DMS53 treated with DMSO at 0.1 percent for 48 hours (cell line): Measurements from ENCODE around the gene P4HA3.

Experiments used
- DNase-seq: peaks from one replicate; lab custom pipeline; 2025; ENCODE audit not compliant: unreplicated experiment; lab: John Stamatoyannopoulos, UW

The P4HA3 gene

DNA sequence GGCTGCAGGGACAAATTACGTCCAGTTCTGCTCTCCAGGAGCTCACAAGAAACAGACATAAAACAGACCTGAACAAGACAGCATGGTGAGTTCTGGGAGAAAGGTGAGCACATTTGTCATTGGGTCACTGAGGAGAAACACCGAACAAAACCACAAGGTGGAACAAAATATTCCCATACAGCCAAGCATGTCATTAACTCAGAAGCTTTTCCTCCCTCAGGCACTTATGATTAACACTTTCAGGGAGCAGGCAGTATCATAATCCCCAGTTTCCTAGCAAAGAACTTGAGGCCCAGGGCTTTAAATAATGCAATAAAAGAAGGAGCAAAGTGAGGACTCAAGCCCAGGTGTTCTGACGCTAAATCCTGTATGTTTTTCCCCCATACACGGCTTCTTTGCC is 43.0 kb downstream of the P4HA3 start:
- DNase-seq = no peak

DNA sequence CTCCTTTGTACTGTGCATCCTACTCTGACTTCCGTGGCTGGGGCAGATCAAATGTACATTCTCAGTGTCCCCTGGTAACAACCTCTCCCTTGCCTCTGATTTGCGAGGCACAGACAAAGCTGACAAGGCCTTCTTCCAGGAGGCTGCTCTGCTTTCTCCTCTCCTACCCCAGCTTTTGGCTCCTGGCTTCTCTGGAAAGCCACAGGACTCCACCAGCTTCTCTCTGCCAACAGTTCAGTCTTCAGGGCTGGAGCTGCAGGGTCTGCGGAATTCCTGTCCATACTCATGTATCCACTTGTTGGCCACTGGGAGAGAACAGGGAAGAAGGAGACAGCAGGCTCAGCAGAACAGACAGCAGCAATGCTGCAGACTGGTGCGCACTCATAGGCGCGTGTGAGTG is 44.4 kb downstream of the P4HA3 start:
- DNase-seq = no peak

DNA sequence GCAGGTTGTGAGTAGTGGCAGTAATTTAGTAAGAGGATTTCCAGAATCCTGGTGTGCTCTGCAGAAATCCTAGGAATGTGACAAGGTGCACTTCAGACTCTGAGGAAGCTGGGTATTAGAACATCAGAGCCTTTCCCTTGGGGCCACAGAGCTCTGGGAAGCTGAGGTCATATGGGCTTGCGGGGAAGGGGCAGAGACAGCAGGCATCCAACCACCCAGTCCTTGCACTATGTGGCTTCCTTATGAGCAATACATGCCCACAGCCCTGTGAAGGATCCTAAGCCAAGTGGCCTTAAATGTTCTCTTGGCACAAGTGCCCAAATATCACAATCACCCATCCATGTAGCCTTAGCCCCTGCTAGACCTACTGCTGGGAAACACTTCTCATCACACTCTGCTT is 46.2 kb downstream of the P4HA3 start:
- DNase-seq = no peak

DNA sequence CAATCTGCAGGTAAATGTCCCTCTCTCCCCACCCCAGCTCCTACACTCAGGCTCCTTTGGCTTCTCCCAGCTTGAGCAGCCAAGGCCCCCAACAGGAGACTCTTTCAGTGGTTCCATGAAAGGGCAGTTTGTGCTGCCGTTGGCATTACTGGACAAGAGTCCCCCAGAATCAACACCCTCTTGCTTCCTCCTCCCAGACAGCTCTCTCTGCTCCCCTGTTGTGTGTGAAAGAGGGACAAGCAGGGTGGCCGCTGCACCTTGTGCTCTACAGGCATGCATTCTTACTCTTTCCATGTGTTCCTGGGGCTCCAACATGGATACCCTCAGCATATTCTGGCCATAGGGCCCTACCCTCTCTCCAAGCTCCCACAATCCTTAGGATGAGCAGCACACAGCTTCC is 48.7 kb downstream of the P4HA3 start:
- DNase-seq = no peak

DNA sequence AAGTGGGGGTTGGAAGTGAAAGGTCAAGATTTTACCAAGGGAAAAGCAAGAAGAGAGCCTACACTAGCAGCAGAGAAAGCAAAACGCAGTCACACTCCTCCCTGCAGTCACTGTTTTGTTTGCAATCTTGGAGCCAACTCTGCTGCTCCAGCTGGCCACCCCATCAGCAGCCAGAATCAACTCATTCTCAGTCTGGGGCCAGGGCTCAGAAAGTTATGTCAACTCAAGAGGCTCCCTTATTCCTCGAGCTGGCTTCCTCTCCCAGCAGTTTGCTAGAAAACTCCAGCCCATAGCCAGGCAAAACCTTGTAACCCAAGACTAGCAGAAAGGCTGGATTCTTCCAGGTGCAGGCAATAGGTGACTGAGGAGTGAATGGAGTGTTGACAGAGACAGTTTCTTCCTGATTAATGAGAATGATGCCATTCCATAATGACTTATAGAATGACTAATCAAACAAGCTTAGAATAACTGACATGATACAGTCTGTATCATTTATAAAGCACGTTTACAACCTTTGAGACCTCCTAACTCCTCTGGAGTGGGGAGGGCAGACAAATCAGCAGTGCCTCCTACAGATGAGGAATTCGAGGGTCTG is 53.4 kb downstream of the P4HA3 start:
- no peak for DNase-seq

DNA sequence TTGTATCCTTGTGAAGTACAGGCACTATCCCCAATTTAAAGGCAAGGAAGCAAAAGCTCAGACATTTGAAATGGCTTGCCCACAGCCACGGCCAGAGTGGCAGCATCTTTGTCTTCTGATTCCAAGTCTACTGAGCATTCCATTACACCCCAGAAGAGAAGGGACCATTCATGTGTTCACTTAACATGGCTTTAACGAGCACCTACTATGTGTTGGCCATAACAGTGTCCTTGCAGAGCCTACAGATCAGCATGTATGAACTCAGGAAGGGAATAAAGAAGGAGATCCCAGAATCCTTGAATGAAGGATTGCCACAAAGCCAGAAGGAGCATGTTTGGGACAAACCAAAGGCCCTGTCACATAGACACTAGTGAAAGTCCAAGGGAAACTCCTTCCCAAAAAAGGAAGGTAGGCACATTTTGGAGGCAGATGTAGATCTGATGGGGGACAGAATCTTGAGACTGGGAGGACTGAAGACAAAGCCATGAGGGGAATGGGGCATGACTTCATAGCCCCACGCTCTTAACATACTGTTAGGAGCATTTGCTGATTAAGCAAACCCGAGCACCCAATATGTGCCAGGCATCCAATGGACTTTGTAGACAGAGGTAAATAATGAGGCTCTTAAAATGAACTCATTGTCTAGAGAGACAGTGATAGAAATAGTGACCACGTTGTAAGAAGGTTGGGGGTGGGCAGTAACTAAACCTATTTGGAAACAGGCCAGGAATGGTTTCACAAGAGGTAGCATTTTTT is 54.9 kb downstream of the P4HA3 start:
- no peak for DNase-seq

DNA sequence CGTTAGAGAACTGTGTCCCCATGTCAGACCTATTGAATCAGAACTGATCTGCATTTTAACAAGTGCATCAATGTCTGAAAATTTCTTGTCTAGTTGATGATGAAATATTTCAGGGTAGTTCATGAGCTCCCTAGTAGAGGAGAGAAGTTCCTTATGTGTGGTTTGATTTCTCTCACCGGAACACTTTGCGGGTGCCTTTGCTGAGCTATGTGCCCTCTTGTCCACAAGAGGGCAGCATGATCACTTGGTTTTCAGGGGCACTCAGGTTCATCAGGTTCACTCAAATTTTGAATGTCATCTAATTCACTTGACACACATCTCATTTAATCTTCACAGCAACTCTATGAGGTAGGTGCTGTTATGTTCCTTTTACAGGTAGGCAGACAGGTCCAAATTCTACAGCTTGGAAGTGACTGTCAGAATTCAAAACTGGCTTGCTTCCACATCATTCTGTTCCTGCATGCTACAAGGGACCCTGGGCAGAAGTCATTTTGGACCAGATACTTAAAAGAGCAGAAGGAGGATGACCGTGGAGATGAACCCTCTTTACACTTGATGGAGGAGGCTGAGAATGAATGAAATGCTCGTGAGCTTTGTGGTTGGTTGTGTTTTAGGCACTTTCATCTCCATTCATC is 55.6 kb downstream of the P4HA3 start:
- peak; percentile 89 for DNase-seq

DNA sequence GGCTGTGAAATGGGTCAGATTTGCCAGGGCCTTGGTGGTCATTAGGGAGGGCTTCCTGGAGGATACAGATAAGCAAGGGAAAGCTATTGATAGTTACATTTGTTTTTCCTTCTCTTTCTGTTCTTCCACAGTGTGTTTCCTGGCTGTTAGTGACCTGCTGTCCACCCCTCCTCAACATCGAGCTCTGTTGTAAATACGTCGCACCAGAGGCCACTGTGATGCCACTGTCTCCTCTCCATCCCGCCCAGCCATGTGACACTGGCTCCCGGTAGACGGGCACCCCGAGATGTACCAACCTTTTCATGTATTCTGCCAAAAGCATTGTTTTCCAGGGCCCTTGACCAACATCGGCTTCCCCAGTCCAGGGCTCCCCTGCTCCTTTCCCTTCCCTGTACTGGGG is 58.1 kb downstream of the P4HA3 start:
- DNase-seq = no peak

DNA sequence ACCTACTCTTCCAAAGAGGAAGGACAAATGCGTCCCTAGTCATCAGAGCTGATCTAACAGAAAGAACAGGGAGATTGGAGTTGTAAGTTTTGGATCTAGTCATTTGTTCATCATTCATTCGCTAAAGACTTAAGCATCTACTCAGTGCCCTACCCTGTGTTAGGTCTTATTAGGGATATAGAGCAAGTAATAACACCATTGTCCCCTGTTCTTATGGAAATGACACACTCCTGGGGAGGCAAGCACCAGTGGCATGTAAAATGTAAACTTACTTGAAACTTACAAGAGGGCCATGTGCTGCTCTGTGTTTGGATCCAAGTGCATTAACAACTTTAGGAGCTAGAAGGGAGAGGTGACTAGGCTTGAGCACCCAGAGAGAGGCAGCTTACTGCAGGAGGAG is 61.9 kb downstream of the P4HA3 start:
- DNase-seq = no peak

DNA sequence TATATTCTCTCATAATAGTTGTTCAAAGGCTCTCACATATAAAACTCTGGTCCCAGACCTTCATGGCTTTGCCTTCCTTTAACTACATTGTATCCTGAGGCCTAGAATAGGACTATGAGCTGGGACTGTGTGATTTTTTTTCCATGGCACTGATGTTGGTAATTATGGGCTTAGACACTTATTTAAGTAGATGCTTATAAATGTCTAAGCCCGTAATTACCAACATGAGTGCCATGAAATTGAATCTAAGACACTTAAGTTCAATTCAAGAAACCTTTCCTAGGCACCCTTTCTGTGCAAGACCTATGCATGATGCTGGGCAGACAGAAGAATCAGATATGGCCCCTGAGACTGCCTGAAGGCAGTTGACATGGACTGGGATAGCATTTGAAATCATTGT is 63.0 kb downstream of the P4HA3 start:
- no peak for DNase-seq

DNA sequence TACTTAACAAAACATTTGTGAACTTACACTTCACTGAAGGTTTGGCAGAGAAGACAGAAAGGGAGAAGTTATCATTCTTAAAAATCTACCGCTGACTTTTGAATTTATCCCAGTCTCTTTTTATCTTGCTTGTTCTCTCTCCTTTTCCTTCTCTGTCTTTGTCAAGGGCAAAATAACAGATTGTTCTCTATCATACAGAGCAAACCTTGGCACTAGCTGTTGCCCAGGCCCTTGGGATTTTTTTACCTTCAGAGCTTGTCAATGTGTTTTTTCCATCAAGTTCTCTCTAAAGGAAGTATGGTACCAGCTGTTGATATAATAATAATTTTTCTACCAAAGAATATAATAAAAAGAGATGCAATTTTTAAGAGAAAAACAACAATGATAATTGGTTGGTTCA is 73.2 kb downstream of the P4HA3 start:
- no peak for DNase-seq

DNA sequence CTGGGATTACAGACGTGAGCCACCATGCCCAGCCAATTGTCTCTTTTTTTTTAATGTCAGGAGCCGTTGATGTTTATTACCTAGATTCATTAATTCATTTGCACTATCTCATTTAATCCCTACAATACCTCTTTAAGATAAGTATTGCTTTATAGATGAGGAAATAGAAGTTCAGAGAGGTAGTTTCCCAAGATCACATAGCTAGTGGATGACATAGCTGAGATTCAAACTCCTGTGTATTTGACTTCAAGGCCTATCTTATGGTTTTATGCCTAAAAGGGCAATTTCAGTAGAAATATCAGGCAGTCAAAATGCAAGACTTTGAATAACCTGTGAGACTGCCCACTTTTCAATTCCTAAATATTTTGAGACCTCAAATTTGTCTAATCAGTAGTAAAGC is 73.9 kb downstream of the P4HA3 start:
- DNase-seq = no peak

DNA sequence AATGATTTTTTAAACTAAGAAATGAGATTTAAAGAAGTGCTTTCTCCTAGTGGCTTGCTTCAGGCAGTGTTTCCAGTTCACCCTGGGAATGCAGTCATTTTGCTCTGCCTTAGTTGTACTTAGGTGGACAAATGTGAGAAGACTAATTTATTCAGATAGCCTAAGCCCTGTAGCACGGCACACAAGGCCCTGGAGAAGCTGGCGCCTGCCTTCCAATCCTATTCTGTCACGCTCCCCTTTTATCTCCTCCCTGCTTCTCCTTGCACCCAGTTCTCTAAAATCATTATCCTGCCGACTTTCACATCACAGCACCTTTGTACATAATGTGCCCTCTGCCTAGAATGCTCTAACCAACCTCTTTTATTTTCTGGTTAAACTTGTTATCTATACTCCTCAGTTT is 76.3 kb downstream of the P4HA3 start:
- no peak for DNase-seq

DNA sequence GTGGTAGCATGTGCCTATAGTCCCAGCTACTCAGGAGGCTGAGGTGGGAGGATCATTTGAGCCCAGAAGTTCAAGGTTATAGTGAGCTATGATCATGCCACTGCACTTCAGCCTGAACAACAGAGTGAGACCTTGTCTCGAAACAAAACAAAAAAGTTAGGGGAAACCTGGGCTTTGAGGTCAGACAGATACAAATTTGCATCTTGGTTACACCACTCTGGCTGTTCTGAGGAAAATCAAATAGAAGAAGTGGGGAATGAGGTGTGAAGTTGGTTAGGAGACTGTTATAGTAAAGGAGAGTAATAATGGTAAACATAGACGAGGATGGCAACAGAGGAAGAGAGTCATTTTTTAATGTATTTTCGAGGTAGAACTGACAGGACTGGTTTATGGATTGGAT is 77.8 kb downstream of the P4HA3 start:
- no peak for DNase-seq

DNA sequence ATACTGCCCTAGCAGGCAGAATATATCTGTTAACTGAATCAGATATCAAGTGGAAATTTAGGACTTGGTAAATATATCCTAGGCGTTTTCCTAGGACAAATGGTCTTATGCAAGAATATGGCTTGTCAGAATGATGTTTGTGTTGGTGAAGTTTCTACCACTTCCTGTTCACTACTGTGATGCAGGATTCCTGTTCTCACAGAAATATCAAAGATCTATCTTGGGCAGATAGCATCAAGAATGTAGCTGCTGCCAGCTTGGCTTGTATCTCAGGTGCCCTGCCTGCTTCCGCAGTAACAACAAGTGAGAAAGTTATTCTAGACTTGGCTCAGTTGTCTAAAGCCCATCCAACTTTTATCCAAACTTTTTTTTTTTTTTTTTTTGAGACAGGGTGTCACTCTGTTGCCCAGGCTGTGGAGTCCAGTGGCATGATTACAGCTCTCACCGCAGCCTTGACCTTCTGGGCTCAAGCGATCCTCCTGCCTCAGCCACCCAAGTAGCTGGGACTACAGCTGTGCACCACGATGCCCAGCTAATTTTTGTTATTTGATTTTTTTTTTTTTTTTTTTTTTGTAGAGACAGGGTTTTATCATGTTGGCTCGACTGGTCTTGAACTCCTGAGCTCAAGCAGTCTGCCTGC is 79.0 kb downstream of the P4HA3 start:
- no peak for DNase-seq

DNA sequence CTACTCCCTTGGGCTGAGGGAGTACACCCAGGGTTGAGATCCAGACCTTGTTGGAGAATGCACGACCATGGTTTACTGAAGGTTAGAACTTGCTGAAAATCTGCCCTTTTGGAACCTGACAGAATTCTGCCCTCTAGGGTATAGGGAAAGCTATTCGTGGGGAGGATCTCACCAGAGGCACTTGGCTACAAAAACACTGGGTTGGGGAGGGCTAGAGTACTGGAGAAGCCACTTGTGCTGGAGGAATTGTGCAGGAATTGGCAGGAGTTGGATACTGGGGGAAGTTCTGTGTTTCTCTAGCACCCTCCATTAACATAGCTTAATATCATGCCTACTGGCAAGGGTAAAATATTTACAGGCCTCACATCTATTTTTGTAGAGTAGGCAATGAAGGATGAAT is 84.5 kb downstream of the P4HA3 start:
- no peak for DNase-seq

DNA sequence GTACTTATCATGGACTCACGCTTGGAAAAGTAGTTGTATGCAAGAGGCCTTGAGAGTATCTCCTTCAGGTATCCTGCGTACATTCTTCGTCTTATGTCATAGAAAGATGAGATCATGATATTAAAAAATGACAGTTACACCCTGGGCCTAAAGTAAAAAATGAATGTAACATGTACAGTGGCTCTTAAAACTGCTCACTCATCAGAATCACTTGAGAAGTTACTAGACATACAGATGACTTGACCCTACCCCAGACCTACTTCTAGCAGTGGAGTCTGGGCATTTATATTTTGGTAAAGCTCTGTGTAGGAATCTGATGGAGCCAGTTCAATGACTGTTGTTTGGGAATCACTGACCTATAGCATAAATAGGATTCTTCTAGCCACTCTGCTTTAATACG is 85.9 kb downstream of the P4HA3 start:
- DNase-seq = no peak

DNA sequence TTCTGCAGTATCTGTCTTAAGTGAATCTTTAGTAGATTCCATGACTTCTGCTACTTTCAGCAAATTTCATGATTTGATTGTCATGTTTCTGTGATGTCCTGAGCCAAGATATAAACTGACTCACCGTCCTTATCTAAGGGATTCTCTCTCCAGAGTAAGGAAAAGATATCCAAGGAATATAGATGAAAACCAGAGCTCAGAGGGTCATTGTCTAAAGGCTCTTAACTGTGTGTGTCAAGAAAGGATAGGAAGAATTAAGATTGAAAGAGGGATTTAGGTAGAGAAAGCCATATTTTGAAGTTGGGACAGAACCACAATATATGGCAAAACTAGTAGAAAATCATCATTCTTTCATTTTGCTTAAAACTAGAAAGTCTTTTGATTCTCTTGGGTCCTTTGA is 89.6 kb downstream of the P4HA3 start:
- no peak for DNase-seq

DNA sequence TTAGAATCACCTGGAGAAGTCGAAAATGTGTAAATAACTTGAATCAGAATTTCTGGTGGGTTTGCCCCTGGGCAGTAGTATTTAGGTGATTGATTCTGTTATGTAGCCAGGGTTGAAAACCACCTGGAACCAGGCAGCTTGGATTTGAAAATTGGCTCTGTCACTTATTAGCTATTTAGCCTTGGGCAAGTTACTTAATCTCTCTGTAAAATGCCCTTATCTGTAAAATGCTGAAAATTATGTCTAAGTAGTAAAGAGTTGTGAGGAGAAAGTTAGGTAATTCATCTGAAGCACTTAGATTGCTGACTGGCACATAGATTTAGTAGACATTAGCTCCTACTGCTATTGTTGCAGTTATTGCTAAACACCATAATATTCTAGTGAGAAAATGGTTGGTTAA is 91.1 kb downstream of the P4HA3 start:
- no peak for DNase-seq
